MCF 10A (cell line): ENCODE measurements around the gene POLR2C. TPM values are rescaled to one million over a fixed set of nuclear protein-coding genes. Genes with fewer than 3 reads are reported as not detected.

Source experiments
- BruUV-seq: library from RNA; stranded (reverse); fragments of 400-500 nt; replicated peaks from 2 replicates; lab custom pipeline; 2021; lab: Mats Ljungman, UMichigan
- CTCF ChIA-PET: fragments of 300-600 bp; sonication (Branson Sonifier 250); formaldehyde crosslinking; extraction: SDS; loops from one replicate; lab custom pipeline; 2021; ENCODE audit warnings: antibody characterized with exemption, inconsistent platforms; lab: Yijun Ruan, JAX
- POLR2A ChIA-PET: fragments of 300-600, 350-650 bp; sonication (Branson Sonifier 250); formaldehyde crosslinking; extraction: SDS; loops from one replicate; lab custom pipeline; 2020; ENCODE audit warnings: antibody characterized with exemption, inconsistent platforms; lab: Yijun Ruan, JAX
- DNase-seq: peaks from one replicate; pipeline ENCODE4 v3.0.0-alpha.2; 2018; ENCODE audit not compliant: unreplicated experiment
- H3K27ac Mint-ChIP-seq: one replicate; pipeline ENCODE4 v1.8.0; 2022; ENCODE audit warnings: mild to moderate bottlenecking, low read depth, mixed read lengths; ENCODE audit not compliant: unreplicated experiment
- H3K27me3 Mint-ChIP-seq: one replicate; pipeline ENCODE4 v1.8.0; 2022; ENCODE audit warnings: mixed read lengths; ENCODE audit not compliant: insufficient read depth, unreplicated experiment
- H3K36me3 Mint-ChIP-seq: one replicate; pipeline ENCODE4 v1.8.0; 2022; ENCODE audit warnings: mild to moderate bottlenecking, moderate library complexity, mixed read lengths; ENCODE audit not compliant: insufficient read depth, unreplicated experiment
- H3K4me1 Mint-ChIP-seq: one replicate; pipeline ENCODE4 v1.8.0; 2022; ENCODE audit warnings: mixed read lengths; ENCODE audit not compliant: insufficient read depth, unreplicated experiment
- H3K4me3 Mint-ChIP-seq: one replicate; pipeline ENCODE4 v1.8.0; 2022; ENCODE audit warnings: mild to moderate bottlenecking, moderate library complexity, mixed read lengths; ENCODE audit not compliant: unreplicated experiment
- H3K9me3 Mint-ChIP-seq: one replicate; pipeline ENCODE4 v1.8.0; 2022; ENCODE audit warnings: mixed read lengths; ENCODE audit not compliant: unreplicated experiment
- CTCF ChIP-seq: fragments of 200-600 bp; IDR thresholded peaks from one replicate; pipeline ENCODE4 v1.8.0; 2022; ENCODE audit warnings: antibody characterized with exemption, mild to moderate bottlenecking; ENCODE audit not compliant: unreplicated experiment
- intact Hi-C: fragments of 100-400 bp; cut with micrococcal nuclease; formaldehyde crosslinking; loops from 2 replicates; pipeline ENCODE4 v1.14.1; 2022
- total RNA-seq: library from RNA; stranded (reverse); gene quantifications from 2 replicates; pipeline ENCODE4 v1.2.3, GENCODE V29; 2022

POLR2C gene
- total RNA-seq, 1 experiment from 2014 or later, result 44.8 TPM

GRCh38 chr16:57504001-57504400 lies 41.5 kb downstream of the POLR2C start:
- ChIA-PET POLR2A (no interaction called here), CTCF (interaction anchor here (0.5 to 1.3 kb wide), 3 partner anchors 16 to 110 kb away, joined by 3 to 5 read pairs (median 3); no protein-coding TSS in a partner anchor)
- Mint-ChIP-seq H3K27me3 (peaks cover 16% of the 10 kb centered on the region), H3K9me3 (no peaks in the 10 kb centered on the region), H3K36me3 (no peaks in the 10 kb centered on the region), H3K4me1 (no peaks in the 10 kb centered on the region), H3K27ac (no peak overlapping the region), H3K4me3 (no peak overlapping the region)
- DNase-seq, result no peak
- BruUV-seq, result no TSS peak
- intact Hi-C loops, result no loop called here
- no peak for TF ChIP-seq CTCF

- CTCF ChIA-PET, result interaction anchor here (0.5 to 1.7 kb wide), 4 partner anchors 15 to 110 kb away, joined by 3 to 6 read pairs (median 4); no protein-coding TSS in a partner anchor
- no TSS peak for BruUV-seq
Observed at GRCh38 chr16:57504491-57504890, 42.0 kb downstream of the POLR2C start.

GRCh38 chr16:57505169-57505568 lies 42.7 kb downstream of the POLR2C start:
- no peak overlapping the region for H3K27ac Mint-ChIP-seq
- no peaks in the 10 kb centered on the region for H3K36me3 Mint-ChIP-seq
- POLR2A ChIA-PET, result interaction anchor here (0.7 kb wide), 1 partner anchor 221 kb away, joined by 3 read pairs; no protein-coding TSS in a partner anchor
- CTCF ChIA-PET, result interaction anchor here (0.8 to 1.7 kb wide), 3 partner anchors 15 to 86 kb away, joined by 3 to 6 read pairs (median 4); no protein-coding TSS in a partner anchor
- no peaks in the 10 kb centered on the region for H3K4me1 Mint-ChIP-seq
- H3K4me3 Mint-ChIP-seq, result no peak overlapping the region
- no peak for TF ChIP-seq CTCF
- no peaks in the 10 kb centered on the region for H3K9me3 Mint-ChIP-seq
- DNase-seq, result no peak
- H3K27me3 Mint-ChIP-seq, result peaks cover 16% of the 10 kb centered on the region
- BruUV-seq, result no TSS peak
- intact Hi-C loops, result no loop called here

More at GRCh38 chr16:57504491-57504890, 42.0 kb downstream of the POLR2C start:
- no peak overlapping the region for H3K4me3 Mint-ChIP-seq
- TF ChIP-seq CTCF, result no peak
- no peak overlapping the region for H3K27ac Mint-ChIP-seq
- H3K36me3 Mint-ChIP-seq, result no peaks in the 10 kb centered on the region
- H3K27me3 Mint-ChIP-seq, result peaks cover 16% of the 10 kb centered on the region
- H3K4me1 Mint-ChIP-seq, result no peaks in the 10 kb centered on the region
- H3K9me3 Mint-ChIP-seq, result no peaks in the 10 kb centered on the region
- no peak for DNase-seq
- intact Hi-C loops, result no loop called here
- POLR2A ChIA-PET, result interaction anchor here (0.7 kb wide), 1 partner anchor 220 kb away, joined by 3 read pairs; no protein-coding TSS in a partner anchor

- Mint-ChIP-seq H3K9me3 (no peaks in the 10 kb centered on the region), H3K27ac (no peak overlapping the region), H3K4me3 (no peak overlapping the region), H3K27me3 (peaks cover 16% of the 10 kb centered on the region), H3K36me3 (no peaks in the 10 kb centered on the region), H3K4me1 (no peaks in the 10 kb centered on the region)
- no peak for TF ChIP-seq CTCF
- BruUV-seq, result no TSS peak
- POLR2A ChIA-PET, result no interaction called here
- no peak for DNase-seq
- CTCF ChIA-PET, result interaction anchor here (0.6 to 1.1 kb wide), 2 partner anchors 12 to 23 kb away, joined by 4 read pairs; no protein-coding TSS in a partner anchor
- intact Hi-C loops, result no loop called here
Observed at GRCh38 chr16:57507136-57508034, 44.9 kb downstream of the POLR2C start.
